OCI-M1 (cell line): ENCODE measurements around the gene ARPIN.
"Not testable (repeated sequence)": the region's sequence is repeated elsewhere in the genome, so short reads cannot be mapped to it uniquely, and the experiment has no call there.

Experiments used
- DNase-seq: peaks from one replicate; lab custom pipeline; 2025; lab: John Stamatoyannopoulos, UW

Gene ARPIN

GRCh38 chr15:89912674-89913396, at the start of gene ARPIN:
Gene ARPIN, minus strand, starts transcription at chr15:89912952. Its CDS starts 117 bp downstream, at chr15:89912835.
- no peak for DNase-seq

GRCh38 chr15:89958107-89958805, 45.5 kb upstream of the ARPIN start:
- no peak for DNase-seq

DNA sequence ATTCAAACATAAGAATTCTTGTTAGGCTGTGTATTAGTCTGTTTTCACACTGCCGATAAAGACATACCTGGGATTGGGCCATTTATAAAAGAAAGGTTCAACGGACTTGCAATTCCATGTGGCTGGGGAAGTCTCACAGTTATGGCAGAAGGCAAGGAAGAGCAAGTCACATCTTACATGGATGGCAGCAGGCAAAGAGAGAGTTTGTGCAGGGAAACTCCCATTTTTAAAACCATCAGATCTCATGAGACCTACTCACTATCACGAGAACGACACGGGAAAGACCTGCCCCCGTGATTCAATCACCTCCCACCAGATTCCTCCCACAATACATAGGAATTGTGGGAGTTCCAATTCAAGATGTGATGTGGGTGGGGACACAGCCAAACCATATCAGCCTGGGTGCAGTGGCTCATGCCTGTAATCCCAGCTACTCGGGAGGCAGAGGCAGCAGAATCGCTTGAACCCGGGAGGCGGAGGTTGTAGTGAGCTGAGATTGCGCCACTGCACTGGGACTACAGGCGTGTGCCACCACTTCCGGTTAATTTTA, 42.8 kb upstream of the ARPIN start:
- DNase-seq, result not testable (repeated sequence)

DNA sequence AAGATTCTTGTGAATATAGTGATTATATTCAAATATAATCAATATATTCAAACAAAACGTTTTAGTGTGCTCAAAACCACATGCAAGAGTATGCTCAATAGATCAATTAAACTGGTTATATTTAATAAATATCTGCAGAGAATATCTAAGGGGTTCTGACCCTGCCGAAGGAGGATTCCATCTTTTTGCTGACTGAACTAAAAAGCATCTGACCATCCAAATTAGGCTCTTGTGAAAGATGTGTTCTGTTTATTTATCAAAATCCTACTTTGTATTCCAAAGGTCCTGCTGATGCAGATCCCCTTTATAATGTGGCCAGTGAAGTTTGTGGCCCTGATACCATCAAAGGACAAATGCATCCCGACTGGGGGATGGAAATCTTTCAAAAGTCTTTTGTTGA, 41.8 kb upstream of the ARPIN start:
- no peak for DNase-seq

GRCh38 chr15:89948796-89949195, 36.0 kb upstream of the ARPIN start:
- DNase-seq, result no peak

- peak; percentile 16 for DNase-seq
Observed at GRCh38 chr15:89947385-89947784, 34.6 kb upstream of the ARPIN start.

DNA sequence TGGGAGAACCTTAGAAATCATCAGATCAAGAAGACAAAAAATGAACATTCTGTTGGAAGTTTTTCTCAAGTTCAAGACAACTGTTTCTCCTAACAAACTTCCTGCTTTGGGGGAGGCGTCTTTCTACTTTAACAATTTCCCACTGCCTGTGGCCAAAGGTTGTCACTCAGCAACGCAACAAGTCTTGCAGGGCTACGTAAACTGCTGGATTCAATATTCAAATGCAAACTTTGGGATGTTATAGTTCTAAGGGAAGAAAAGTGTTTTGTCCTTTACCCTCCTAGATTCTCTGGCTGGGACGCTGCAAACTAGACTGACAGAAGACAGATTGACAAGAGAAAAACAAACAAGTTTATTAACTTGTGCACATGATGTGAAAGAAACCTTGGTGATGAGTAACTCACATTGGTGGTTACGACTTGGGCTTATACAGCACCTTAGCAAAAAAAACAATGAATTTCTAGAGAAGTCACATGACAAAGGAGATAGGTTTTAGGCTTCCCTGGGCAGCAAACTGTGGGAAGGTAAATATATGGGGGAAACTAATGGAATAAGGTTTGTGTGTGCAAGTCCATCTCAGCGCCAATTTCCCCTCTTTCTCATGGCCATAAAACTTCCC, 34.0 kb upstream of the ARPIN start:
- DNase-seq, result no peak

- not testable (repeated sequence) for DNase-seq
Observed at GRCh38 chr15:89943721-89944120, 31.0 kb upstream of the ARPIN start.

DNA sequence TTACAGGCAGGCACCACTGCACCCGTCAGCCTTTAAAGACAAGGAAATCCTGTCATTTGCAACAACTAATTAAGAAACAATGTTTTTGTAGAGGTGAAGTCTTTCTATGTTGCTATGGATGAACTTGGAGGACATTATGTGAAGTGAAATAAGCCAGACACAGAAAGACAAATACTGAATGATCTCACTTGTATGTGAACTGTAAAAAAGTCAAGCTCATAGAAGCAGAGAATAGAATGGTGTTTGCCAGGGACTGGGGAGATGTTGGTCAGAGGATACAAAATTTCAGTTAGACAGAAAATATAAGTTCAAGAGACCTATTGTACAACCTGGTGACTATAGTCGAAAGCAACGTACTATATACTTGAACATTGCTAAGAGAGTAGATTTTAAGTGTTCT, 27.2 kb upstream of the ARPIN start:
- no peak for DNase-seq

DNA sequence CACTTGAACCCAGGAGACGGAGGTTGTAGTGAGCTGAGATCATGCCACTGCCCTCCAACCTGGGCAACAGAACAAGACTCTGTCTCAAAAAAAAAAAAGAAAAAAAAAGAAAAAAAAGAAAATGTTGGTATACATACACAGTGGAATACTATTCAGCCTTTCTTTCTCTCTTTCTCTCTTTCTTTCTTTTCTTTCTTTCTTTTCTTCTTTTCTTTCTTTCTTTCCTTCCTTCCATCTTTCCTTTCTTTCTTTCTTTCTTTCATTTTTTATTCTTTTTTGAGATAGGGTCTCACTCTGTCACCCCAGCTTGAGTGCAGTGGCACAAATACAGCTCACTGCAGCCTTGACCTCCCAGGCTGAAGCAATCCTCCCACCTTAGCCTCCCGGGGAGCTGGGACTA, 26.6 kb upstream of the ARPIN start:
- DNase-seq, result not testable (repeated sequence)

GRCh38 chr15:89937365-89938350, 24.9 kb upstream of the ARPIN start:
- peak; percentile 12 for DNase-seq

DNA sequence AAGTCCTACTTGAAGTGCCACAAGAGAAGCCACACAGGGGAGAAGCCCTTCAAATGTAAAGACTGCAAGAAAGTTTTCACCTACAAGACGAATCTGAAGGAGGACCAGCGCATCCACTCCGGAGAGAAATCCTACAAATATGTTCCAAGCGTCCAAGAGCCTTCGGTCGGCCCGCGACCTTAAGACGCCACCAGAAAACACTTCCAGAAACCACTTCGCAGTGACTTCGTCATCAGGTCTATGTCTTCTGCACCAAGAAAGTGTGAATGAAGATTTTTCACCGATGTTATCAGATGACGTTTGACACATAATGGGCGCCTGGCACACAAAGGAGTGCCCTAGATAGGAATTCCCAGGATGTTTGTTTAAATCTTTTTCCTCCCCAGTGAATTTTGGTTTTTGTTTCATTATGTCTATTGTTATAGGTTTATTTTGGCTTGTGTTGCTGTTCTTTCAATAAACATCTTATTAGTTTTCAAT, 24.1 kb upstream of the ARPIN start:
- DNase-seq, result no peak

- DNase-seq, result peak; percentile 11
Observed at GRCh38 chr15:89936051-89936785, 23.5 kb upstream of the ARPIN start.

DNA sequence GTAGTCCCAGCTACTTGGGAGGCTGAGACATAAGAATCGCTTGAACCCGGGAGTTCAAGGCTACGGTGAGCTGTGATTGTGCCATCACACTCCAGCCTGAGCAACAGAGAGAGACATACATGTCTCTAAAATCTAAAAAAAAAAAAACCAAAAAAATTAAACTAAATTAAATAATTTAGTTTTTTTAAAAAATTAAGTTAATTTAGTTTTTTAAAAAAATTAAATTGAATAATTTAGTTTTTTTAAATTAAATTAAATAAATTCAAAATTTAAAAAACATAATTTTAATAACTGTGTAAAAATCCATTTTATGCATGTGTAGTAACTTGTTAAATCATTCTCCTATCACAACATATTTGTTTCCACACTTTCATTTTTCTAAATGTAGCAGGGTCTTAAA, 20.1 kb upstream of the ARPIN start:
- DNase-seq, result no peak

- DNase-seq, result no peak
Observed at GRCh38 chr15:89928421-89928820, 15.7 kb upstream of the ARPIN start.

GRCh38 chr15:89926158-89926557, 13.4 kb upstream of the ARPIN start:
- DNase-seq, result no peak

GRCh38 chr15:89917442-89918101, 4.8 kb upstream of the ARPIN start:
- DNase-seq, result no peak

DNA sequence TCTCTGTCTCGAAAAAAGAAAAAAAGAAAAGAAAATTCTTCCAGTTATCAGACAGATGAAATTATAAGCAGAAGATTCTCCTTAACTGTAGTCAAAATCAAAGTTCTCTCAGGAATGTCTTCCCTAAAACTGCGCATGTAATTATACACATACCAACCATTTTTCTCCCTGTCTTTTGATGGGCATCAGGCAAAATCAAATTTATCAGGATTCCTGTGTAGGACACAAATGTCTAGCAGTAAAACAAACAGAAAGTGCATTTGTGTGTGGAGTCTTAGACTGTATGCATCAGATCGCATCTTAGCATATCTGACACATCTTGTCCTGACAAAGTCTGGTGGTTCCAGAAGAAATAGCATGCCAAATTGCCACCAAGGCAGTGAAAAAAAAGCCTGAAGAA, 3.9 kb upstream of the ARPIN start:
- DNase-seq, result no peak

- DNase-seq, result no peak
Observed at GRCh38 chr15:89912145-89912673, 543 bp downstream of the ARPIN start.
